HG03039 (cell line): Measurements from ENCODE around the gene ELF2.
A peak's percentile ranks its signal among the peaks of the same experiment; 100 is the strongest.
"Not testable (repeated sequence)": the region's sequence is repeated elsewhere in the genome, so short reads cannot be mapped to it uniquely, and the experiment has no call there.

Experiments
- ATAC-seq: cut with Tn5 transposase; IDR thresholded peaks from one replicate; pipeline ENCODE4 v1.9.1; 2021; ENCODE audit warnings: mild to moderate bottlenecking, moderate library complexity; ENCODE audit not compliant: unreplicated experiment

ELF2 gene

GRCh38 chr4:139177049-139177868, at the start of gene ELF2:
Gene ELF2 (minus strand): TSS chr4:139177218. CDS start chr4:139137701, 39,517 bp downstream.
- peak; percentile 37 for ATAC-seq

GRCh38 chr4:139223682-139224317, 46.8 kb upstream of the ELF2 start:
- ATAC-seq, result no peak

GRCh38 chr4:139222215-139222614, 45.2 kb upstream of the ELF2 start:
- ATAC-seq, result no peak

- no peak for ATAC-seq
Observed at GRCh38 chr4:139221687-139222086, 44.7 kb upstream of the ELF2 start.

- no peak for ATAC-seq
Observed at GRCh38 chr4:139219450-139220055, 42.5 kb upstream of the ELF2 start.

GRCh38 chr4:139214039-139214534, 37.1 kb upstream of the ELF2 start:
- peak; percentile 100 for ATAC-seq

- not testable (repeated sequence) for ATAC-seq
Observed at GRCh38 chr4:139213633-139214032, 36.6 kb upstream of the ELF2 start.

- ATAC-seq, result no peak
Observed at GRCh38 chr4:139212900-139213299, 35.9 kb upstream of the ELF2 start.

- ATAC-seq, result no peak
Observed at GRCh38 chr4:139210486-139210885, 33.5 kb upstream of the ELF2 start.

- no peak for ATAC-seq
Observed at GRCh38 chr4:139209470-139210063, 32.5 kb upstream of the ELF2 start.

GRCh38 chr4:139208404-139208945, 31.5 kb upstream of the ELF2 start:
- no peak for ATAC-seq

GRCh38 chr4:139207873-139208403, 30.9 kb upstream of the ELF2 start:
- ATAC-seq, result no peak

- ATAC-seq, result no peak
Observed at GRCh38 chr4:139207247-139207646, 30.2 kb upstream of the ELF2 start.

- no peak for ATAC-seq
Observed at GRCh38 chr4:139202991-139203390, 26.0 kb upstream of the ELF2 start.

GRCh38 chr4:139200506-139200905, 23.5 kb upstream of the ELF2 start:
- ATAC-seq, result no peak

- no peak for ATAC-seq
Observed at GRCh38 chr4:139200102-139200501, 23.1 kb upstream of the ELF2 start.

GRCh38 chr4:139197214-139197613, 20.2 kb upstream of the ELF2 start:
- ATAC-seq, result not testable (repeated sequence)

GRCh38 chr4:139196462-139196861, 19.4 kb upstream of the ELF2 start:
- no peak for ATAC-seq

GRCh38 chr4:139191373-139191772, 14.4 kb upstream of the ELF2 start:
- ATAC-seq, result no peak

- ATAC-seq, result no peak
Observed at GRCh38 chr4:139189972-139190371, 13.0 kb upstream of the ELF2 start.

GRCh38 chr4:139189417-139189749, 12.4 kb upstream of the ELF2 start:
- ATAC-seq, result no peak
